Activated T-cell treated with anti-CD3 and anti-CD28 coated beads, Interleukin-2, amount 50 U/mL, for 72 hours (primary cell): Measurements from ENCODE around the gene CLDN1. TPM values are rescaled to one million over a fixed set of nuclear protein-coding genes. Genes with fewer than 3 reads are reported as not detected.

Source experiments
- ATAC-seq, 2 donors: fragments of 150-1000 bp; cut with Tn5 transposase; replicated peaks in 1 of 2; 2 replicates each; pipeline ENCODE4 v1.10.0; 2021; ENCODE audit warnings: moderate library complexity in 2 of 2, mild to moderate bottlenecking in 1 of 2
- DNase-seq, 2 donors: peaks; one replicate each; pipeline ENCODE4 v3.0.0; 2021 to 2022; ENCODE audit warnings: mixed read lengths in 1 of 2
- H3K27ac Mint-ChIP-seq: one replicate; pipeline ENCODE4 v1.8.0; 2022; ENCODE audit warnings: mild to moderate bottlenecking, moderate library complexity, mixed read lengths
- H3K27me3 Mint-ChIP-seq: one replicate; pipeline ENCODE4 v1.8.0; 2022; ENCODE audit warnings: low read depth, mixed read lengths
- H3K36me3 Mint-ChIP-seq, 2 donors: one replicate each; pipeline ENCODE4 v1.8.0; 2022; ENCODE audit warnings: mixed read lengths in 2 of 2, mild to moderate bottlenecking in 1 of 2; ENCODE audit not compliant: insufficient read depth in 2 of 2
- H3K4me1 Mint-ChIP-seq: one replicate; pipeline ENCODE4 v1.8.0; 2022; ENCODE audit warnings: low read depth, mixed read lengths
- H3K4me3 Mint-ChIP-seq, 2 donors: one replicate each; pipeline ENCODE4 v1.8.0; 2022; ENCODE audit warnings: mild to moderate bottlenecking in 2 of 2, mixed read lengths in 2 of 2, moderate library complexity in 2 of 2
- H3K9me3 Mint-ChIP-seq, 2 donors: one replicate each; pipeline ENCODE4 v1.8.0; 2022; ENCODE audit warnings: mixed read lengths in 2 of 2
- total RNA-seq, 2 donors: library from RNA; stranded (reverse); gene quantifications; one replicate each; pipeline ENCODE4 v1.2.3, GENCODE V29; 2022

The CLDN1 gene, protein sequence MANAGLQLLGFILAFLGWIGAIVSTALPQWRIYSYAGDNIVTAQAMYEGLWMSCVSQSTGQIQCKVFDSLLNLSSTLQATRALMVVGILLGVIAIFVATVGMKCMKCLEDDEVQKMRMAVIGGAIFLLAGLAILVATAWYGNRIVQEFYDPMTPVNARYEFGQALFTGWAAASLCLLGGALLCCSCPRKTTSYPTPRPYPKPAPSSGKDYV
- 10 to 100 TPM in 1 of 2 donors, 1 to 10 TPM in 1; 1.6 to 12.3 TPM for total RNA-seq

DNA sequence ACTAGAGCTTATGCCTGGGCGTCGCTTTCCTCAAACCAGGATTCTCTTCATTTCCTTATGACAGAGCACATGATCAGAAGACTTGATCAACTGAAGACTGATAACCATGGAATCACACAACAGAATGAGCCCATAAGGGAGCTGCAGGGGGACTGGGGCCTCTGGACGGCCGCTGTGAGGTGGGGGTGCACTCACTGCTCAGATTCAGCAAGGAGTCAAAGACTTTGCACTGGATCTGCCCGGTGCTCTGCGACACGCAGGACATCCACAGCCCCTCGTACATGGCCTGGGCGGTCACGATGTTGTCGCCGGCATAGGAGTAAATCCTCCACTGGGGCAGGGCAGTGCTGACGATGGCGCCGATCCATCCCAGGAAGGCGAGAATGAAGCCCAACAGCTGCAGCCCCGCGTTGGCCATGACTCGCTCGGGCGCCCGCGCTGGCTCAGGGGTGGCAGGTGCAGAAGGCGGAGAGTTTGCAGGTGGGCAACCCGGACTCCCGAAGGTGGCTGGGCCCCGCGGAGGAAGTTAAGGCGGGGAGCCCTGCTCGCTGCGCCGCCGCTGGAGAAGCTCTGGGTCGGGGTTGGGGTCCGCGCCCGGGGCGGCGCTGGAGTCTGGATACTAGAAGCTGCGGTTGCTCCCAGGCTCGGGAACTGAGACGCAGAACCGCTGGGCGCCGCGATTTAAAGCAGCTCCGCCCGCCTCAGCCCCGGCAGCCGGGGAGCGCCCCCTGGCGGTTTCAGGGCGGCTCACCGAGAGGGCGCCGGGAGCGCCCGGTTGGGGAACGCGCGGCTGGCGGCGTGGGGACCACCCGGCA, at the start of gene CLDN1:
TSS of gene CLDN1 (minus strand) at position 658 of the 815 bp plus-strand sequence. CDS start at position 418, 240 bp downstream.
- peaks cover 50% of the 10 kb centered on the region for H3K27me3 Mint-ChIP-seq
- peak; percentile 70 to 80 for ATAC-seq
- peaks cover 49% of the 10 kb centered on the region for H3K4me1 Mint-ChIP-seq
- no peaks in the 10 kb centered on the region for H3K9me3 Mint-ChIP-seq
- H3K36me3 Mint-ChIP-seq, result no peaks in the 10 kb centered on the region
- peak within 1 kb of the TSS; percentile 85 to 87 for H3K4me3 Mint-ChIP-seq
- DNase-seq, result peak; percentile 76 to 84
- H3K27ac Mint-ChIP-seq, result no peak within 1 kb of the TSS

DNA sequence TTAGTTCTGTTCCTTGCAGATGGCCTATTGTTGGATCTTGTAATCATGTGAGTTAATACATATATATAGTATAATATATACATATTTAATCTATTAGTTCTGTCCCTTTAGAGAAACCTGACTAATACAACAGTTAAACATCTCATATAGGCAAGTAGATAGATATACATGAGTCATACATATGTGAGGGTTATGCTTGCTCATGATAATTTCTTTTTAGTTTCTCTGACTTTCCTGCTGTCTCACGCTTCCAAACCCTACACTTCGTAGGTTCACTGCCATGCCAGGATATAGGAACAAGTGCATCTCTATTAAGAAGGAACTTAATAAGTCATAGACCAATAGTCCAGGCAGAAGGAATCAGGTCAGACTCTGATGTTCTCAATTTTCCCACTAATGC, 48.9 kb upstream of the CLDN1 start:
- H3K4me1 Mint-ChIP-seq, result no peaks in the 10 kb centered on the region

DNA sequence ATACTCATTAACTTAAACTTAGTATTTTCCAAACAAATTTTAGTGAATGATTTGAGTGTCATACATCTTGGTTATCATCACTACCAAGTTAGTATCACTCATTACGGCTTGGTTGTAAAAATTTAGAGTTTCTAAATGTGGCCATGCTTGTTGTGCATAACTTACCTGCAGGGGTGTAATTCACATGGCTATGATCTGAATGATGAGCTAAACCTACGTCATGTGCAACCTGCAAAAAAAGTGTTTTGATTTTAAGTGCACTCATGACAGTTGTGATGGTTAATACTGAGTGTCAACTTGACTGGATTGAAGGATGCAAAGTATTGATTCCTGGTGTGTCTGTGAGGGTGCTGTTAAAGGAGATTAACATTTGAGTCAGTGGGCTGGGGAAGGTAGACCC, 48.1 kb upstream of the CLDN1 start:
- ATAC-seq, result no peak
- no peaks in the 10 kb centered on the region for H3K27me3 Mint-ChIP-seq
- no peaks in the 10 kb centered on the region for H3K36me3 Mint-ChIP-seq
- no peak for DNase-seq
- no peaks in the 10 kb centered on the region for H3K9me3 Mint-ChIP-seq
- no peaks in the 10 kb centered on the region for H3K4me1 Mint-ChIP-seq
- no peak overlapping the region for H3K27ac Mint-ChIP-seq
- H3K4me3 Mint-ChIP-seq, result no peak overlapping the region

More for the DNA sequence above, 48.9 kb upstream of the CLDN1 start:
- ATAC-seq (no peak), DNase-seq (no peak)
- no peaks in the 10 kb centered on the region for H3K9me3 Mint-ChIP-seq
- H3K27ac Mint-ChIP-seq, result no peak overlapping the region
- no peaks in the 10 kb centered on the region for H3K27me3 Mint-ChIP-seq
- H3K36me3 Mint-ChIP-seq, result no peaks in the 10 kb centered on the region
- no peak overlapping the region for H3K4me3 Mint-ChIP-seq

DNA sequence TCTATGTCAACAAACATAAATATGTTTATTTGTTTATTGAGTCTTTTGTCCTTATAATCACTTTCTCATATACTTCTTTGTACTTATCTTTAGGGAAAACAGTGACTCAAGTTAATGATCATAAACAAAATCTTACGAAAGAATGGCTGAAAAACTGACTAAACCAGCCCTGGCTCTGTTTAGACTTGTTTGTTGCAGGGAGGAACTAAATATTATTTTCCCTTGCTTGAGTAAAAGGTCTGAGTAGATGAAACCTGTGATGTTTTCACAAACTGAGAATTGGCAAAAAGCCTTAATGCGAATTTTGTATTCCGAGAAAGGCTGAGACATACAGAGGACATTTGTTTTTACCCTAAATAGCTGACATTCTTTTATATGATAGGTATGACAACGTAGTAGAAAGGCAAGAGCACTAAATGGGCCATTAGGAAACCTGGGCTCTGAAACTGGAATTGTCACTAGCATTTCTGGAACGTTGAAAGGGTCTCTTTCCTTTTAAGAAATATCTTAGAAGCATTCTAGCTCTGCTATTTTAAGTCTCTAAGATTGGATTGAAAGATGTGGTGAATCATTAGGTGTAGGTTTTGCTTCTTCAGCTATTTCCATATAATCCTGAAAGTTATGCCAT, 47.5 kb upstream of the CLDN1 start:
- no peak for ATAC-seq
- no peaks in the 10 kb centered on the region for H3K27me3 Mint-ChIP-seq
- H3K36me3 Mint-ChIP-seq, result no peaks in the 10 kb centered on the region
- H3K4me1 Mint-ChIP-seq, result no peaks in the 10 kb centered on the region
- H3K27ac Mint-ChIP-seq, result no peak overlapping the region
- no peak overlapping the region for H3K4me3 Mint-ChIP-seq
- no peak for DNase-seq
- no peaks in the 10 kb centered on the region for H3K9me3 Mint-ChIP-seq

DNA sequence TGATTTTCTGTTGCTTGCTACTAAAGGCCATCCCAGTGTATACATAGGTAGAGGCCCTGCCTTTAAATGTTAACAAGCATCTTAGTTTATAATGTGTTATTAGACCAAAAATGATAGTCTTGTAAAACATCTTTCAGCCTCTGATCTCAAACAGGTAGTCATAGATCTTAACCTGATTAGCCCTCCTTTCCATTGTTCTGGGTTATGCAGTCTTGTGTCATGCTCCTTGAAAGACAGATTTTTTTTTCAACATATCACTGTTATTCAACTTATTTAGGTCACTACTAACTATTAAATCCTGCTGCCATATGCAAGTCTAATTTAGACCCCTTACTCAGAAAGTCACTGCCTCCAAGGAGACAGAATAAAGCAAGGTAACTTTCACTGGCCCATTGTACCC, 46.6 kb upstream of the CLDN1 start:
- Mint-ChIP-seq H3K27ac (no peak overlapping the region), H3K27me3 (no peaks in the 10 kb centered on the region), H3K4me3 (no peak overlapping the region), H3K9me3 (no peaks in the 10 kb centered on the region), H3K4me1 (no peaks in the 10 kb centered on the region), H3K36me3 (no peaks in the 10 kb centered on the region)
- no peak for DNase-seq
- ATAC-seq, result no peak

DNA sequence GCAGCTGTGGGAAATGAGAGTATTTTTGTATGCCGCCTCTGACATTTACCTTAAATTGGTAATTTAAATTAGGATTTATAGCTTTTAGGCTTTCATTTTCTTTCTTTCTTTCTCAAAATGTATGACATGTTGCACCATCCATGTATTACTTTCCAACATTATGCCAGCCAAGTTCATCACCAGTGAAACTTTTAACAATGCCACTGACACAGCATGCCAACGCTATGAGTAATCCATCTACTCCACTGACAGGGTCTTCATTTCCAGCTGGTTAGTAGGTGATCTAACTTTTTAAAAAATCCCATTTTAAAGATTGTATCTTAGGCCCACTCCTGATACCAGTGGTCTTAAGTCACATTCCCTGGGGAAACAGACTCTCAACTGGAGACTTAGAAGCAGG, 43.9 kb upstream of the CLDN1 start:
- H3K4me3 Mint-ChIP-seq, result no peak overlapping the region
- ATAC-seq (no peak), DNase-seq (no peak)
- no peaks in the 10 kb centered on the region for H3K4me1 Mint-ChIP-seq
- no peaks in the 10 kb centered on the region for H3K36me3 Mint-ChIP-seq
- peaks cover 7% of the 10 kb centered on the region for H3K27me3 Mint-ChIP-seq
- H3K9me3 Mint-ChIP-seq, result no peaks in the 10 kb centered on the region
- no peak overlapping the region for H3K27ac Mint-ChIP-seq

DNA sequence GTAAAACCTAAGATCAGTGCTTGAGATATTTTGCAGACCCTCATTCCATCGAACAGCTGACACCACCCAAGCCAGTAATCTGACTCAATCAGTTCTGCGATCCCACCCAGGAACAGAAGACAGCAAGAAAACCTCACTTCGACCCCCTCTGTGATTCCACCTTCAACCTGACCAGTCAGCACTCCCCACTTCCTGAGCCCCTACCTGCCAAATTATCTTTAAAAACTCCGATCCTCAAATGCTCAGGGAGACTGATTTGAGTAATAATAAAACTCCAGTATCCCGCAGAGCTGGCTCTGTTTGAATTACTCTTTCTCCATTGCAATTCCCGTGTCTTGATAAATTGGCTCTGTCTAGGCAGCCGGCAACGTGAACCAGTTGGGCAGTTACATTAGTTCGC, 40.0 kb upstream of the CLDN1 start:
- Mint-ChIP-seq H3K9me3 (no peaks in the 10 kb centered on the region), H3K36me3 (no peaks in the 10 kb centered on the region), H3K4me3 (no peak overlapping the region), H3K27ac (no peak overlapping the region), H3K4me1 (no peaks in the 10 kb centered on the region), H3K27me3 (peaks cover 20% of the 10 kb centered on the region)
- DNase-seq (no peak), ATAC-seq (no peak)

DNA sequence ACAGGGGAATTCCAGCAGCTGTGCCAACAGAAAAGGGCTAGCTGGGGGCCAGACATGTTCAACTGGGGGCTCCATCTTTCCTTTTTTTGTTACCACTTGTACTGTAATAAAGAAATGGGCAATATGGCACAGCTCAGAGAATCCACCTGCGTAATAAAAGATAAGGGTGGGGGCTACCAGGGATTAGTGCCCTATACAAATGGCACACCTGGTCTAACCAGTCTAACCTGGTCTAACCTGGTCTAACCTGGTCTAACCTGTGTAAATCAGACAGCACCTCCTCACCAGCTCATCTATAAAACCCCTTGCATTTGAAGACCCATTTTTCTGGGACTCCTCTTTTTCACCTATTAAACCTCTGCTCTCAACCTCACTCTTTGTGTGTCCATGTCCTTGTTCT, 39.5 kb upstream of the CLDN1 start:
- H3K36me3 Mint-ChIP-seq, result no peaks in the 10 kb centered on the region

DNA sequence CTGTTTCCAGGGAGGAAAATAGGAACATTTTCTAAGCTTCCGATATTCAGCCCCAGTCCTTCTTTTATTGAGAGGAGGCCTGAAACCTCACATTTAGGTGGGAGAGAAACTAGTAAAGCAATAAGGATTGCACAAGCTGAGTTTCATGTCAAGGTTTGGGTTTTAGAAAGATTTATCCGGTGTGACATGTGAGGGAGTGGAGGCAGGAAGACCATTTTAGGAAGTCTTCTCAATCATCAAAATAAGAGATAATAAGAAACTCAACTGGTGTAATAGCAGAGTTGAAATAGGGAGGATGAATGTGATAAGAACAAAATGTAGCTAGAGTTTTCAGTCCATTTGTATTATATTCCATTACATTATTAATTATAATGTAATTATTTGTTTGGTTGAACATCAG, 38.0 kb upstream of the CLDN1 start:
- no peak overlapping the region for H3K27ac Mint-ChIP-seq
- no peak overlapping the region for H3K4me3 Mint-ChIP-seq
- peaks cover 24% of the 10 kb centered on the region for H3K27me3 Mint-ChIP-seq
- ATAC-seq (no peak), DNase-seq (no peak)
- H3K9me3 Mint-ChIP-seq, result no peaks in the 10 kb centered on the region
- no peaks in the 10 kb centered on the region for H3K36me3 Mint-ChIP-seq
- no peaks in the 10 kb centered on the region for H3K4me1 Mint-ChIP-seq

More for the DNA sequence above, 39.5 kb upstream of the CLDN1 start:
- H3K9me3 Mint-ChIP-seq, result no peaks in the 10 kb centered on the region
- peaks cover 21% of the 10 kb centered on the region for H3K27me3 Mint-ChIP-seq
- no peak overlapping the region for H3K27ac Mint-ChIP-seq
- H3K4me1 Mint-ChIP-seq, result no peaks in the 10 kb centered on the region
- ATAC-seq, result no peak
- H3K4me3 Mint-ChIP-seq, result no peak overlapping the region
- no peak for DNase-seq

DNA sequence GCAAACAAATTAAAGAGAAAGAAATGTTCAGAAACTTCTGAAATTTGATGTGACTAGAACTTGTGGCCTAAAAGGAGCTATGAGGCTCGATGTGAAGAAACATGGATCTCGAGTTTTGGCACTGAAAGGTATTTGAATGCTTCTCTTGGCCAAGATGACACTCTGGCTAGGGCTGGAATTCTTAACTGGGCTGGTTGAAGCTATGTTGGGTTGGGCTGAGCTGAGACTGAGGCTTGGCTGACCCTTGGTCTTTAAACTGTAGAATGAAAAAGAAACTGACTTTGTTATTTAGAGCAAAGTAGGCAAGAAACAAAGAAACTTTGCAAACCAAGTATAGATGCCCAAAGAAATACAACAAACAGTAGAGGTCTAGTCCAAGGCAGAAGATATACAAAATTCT, 37.6 kb upstream of the CLDN1 start:
- Mint-ChIP-seq H3K4me1 (no peaks in the 10 kb centered on the region), H3K27me3 (peaks cover 27% of the 10 kb centered on the region), H3K36me3 (no peaks in the 10 kb centered on the region), H3K27ac (no peak overlapping the region), H3K4me3 (no peak overlapping the region), H3K9me3 (no peaks in the 10 kb centered on the region)
- ATAC-seq (no peak), DNase-seq (no peak)

DNA sequence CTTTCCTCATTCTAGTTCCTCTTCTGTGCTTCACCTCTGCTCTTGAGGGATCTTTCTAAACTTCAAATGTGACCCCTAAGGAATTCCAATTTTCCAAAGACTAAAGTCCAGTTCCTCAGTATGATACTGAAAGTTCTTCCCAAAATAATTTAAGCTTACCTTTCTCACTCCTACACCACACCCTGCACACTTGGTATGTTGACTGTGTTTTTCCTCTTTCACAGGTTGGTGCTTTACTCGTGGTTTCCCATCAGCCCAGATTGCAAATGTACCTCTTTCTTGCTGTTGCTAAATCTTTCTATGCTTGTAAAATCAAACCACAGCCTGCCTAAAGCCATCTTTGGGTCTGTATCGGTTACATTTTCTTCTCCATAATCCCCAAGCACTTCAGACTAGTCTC, 35.2 kb upstream of the CLDN1 start:
- Mint-ChIP-seq H3K27me3 (peaks cover 45% of the 10 kb centered on the region), H3K9me3 (no peaks in the 10 kb centered on the region), H3K4me3 (no peak overlapping the region), H3K27ac (no peak overlapping the region), H3K4me1 (no peaks in the 10 kb centered on the region), H3K36me3 (no peaks in the 10 kb centered on the region)
- DNase-seq (no peak), ATAC-seq (no peak)

DNA sequence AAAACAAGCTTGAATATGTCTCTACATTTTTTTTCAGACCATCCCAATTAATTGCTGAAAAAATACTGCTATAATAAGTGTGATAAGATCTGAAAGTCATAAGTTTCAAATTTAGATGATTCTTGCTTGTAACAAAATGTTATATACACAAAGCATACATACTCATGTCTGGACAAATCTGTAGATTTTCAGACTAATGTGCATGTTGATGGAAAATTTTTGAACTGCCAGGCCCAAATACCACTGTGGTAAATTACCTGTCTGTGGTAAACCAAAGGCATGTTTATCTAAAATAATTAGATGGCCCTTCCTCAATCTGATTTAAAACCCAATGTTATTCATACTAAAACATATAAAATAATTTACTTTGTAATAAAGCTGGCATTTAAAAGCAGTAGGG, 34.0 kb upstream of the CLDN1 start:
- H3K36me3 Mint-ChIP-seq, result no peaks in the 10 kb centered on the region
- ATAC-seq (no peak), DNase-seq (no peak)
- no peak overlapping the region for H3K4me3 Mint-ChIP-seq
- H3K4me1 Mint-ChIP-seq, result no peaks in the 10 kb centered on the region
- no peaks in the 10 kb centered on the region for H3K9me3 Mint-ChIP-seq
- no peak overlapping the region for H3K27ac Mint-ChIP-seq
- peaks cover 40% of the 10 kb centered on the region for H3K27me3 Mint-ChIP-seq

DNA sequence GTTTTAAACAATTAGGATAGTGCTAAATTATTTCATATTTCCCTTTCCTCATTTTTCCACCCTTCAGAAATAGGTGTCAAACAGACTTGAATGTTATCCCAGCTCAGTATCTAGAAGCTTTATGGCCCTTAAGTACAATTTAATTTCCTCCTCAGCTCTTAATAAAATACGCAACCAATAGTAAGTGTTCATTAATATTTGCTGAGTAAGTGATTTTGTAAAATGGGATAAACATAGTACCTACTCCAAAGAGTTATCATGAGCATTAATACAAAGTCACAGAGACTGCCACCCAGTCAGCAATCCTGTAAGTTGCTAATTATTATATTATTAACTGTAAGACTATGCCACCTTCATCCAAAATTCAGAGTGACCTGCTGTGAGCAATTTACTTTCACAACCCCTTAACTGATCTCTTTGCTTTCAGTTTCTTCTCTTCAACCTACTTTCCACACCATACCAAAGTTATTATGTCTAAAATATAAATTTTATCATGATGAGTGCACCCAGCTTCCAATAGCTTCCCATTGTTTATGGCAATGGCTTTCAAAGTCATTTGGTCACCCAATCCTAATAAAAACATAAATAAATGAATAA, 30.7 kb upstream of the CLDN1 start:
- H3K4me1 Mint-ChIP-seq, result no peaks in the 10 kb centered on the region
- H3K9me3 Mint-ChIP-seq, result peaks cover 1 to 6% of the 10 kb centered on the region in 2 donors
- no peak for ATAC-seq
- DNase-seq, result no peak
- H3K4me3 Mint-ChIP-seq, result no peak overlapping the region
- H3K36me3 Mint-ChIP-seq, result no peaks in the 10 kb centered on the region
- peaks cover 31% of the 10 kb centered on the region for H3K27me3 Mint-ChIP-seq
- no peak overlapping the region for H3K27ac Mint-ChIP-seq
